ENCODE data around the gene BICRAL.
"Not testable (repeated sequence)": the region's sequence is repeated elsewhere in the genome, so short reads cannot be mapped to it uniquely, and the experiment has no call there.

The BICRAL gene

GRCh38 chr6:42899871-42900270 lies 118.0 kb downstream of the BICRAL start:
- no peak for TF ChIP-seq CTCF (IDR thresholded peaks at IDR 0.05; ENCODE audit: low read depth, low read length)
- H3K4me3 ChIP-seq (replicated peaks in 1 of 2; ENCODE audit: low read depth in 2 of 2, low read length in 2 of 2): no peak overlapping the region
- peak in 1 of 2 donors; percentile 22 for DNase-seq (ENCODE audit: low read depth in 2 of 2)

GRCh38 chr6:42901538-42901957 lies 119.7 kb downstream of the BICRAL start:
- peak; percentile 77 for TF ChIP-seq CTCF (IDR thresholded peaks at IDR 0.05; ENCODE audit: low read depth, low read length)
- peak; percentile 88 to 90 for DNase-seq (ENCODE audit: low read depth in 2 of 2)

GRCh38 chr6:42902429-42903263 lies 120.8 kb downstream of the BICRAL start:
- H3K4me3 ChIP-seq (replicated peaks in 1 of 2; ENCODE audit: low read depth in 2 of 2, low read length in 2 of 2); DNase-seq (ENCODE audit: low read depth in 2 of 2): not testable (repeated sequence)

More at GRCh38 chr6:42901538-42901957, 119.7 kb downstream of the BICRAL start:
- H3K4me3 ChIP-seq (replicated peaks in 1 of 2; ENCODE audit: low read depth in 2 of 2, low read length in 2 of 2): no peak overlapping the region

DNA sequence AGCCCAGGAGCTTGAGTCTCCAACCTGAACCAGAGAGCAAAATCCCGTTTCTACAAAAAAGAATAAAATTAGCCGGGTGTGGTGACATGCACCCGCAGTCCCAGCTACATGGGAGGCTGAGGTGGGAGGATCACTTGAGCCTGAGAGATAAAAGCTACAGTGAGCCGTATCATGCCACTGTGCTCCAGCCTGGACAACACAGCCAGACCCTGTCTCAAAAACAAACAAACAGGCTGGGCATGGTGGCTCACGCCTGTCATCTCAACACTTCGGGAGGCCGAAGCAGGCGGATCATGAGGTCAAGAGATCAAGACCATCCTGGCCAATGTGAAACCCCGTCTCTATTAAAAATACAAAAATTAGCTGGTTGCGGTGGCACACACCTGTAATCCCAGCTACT lies 122.6 kb downstream of the BICRAL start:
- no peak for TF ChIP-seq CTCF (IDR thresholded peaks at IDR 0.05; ENCODE audit: low read depth, low read length)

DNA sequence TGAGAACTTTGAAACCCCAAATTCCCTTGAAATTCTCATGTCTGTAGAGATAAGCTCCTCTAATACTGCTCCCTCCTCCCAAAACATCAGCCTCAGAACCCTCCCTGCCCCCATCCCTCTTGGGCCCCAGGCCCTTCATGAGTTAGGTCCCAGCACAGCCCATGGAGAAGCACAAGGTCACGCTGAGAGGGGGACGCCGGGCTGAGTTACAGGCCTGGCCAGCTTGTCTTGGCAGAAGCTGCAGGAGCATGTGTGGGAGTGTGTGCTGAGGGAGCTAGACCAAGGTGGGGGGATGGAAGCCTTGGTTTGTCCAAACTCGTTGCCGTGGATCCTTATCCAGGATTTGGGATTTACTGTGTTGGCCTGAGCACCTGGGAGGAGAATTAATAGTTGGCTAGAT lies 125.5 kb downstream of the BICRAL start:
- no peak for TF ChIP-seq CTCF (IDR thresholded peaks at IDR 0.05; ENCODE audit: low read depth, low read length)

More for the DNA sequence above, 122.6 kb downstream of the BICRAL start:
- no peak overlapping the region for H3K4me3 ChIP-seq (replicated peaks in 1 of 2; ENCODE audit: low read depth in 2 of 2, low read length in 2 of 2)
- DNase-seq (ENCODE audit: low read depth in 2 of 2): no peak

GRCh38 chr6:42909835-42910234 lies 128.0 kb downstream of the BICRAL start:
- no peak overlapping the region for H3K4me3 ChIP-seq (replicated peaks in 1 of 2; ENCODE audit: low read depth in 2 of 2, low read length in 2 of 2)
- no peak for TF ChIP-seq CTCF (IDR thresholded peaks at IDR 0.05; ENCODE audit: low read depth, low read length)
- DNase-seq (ENCODE audit: low read depth in 2 of 2): no peak

More for the DNA sequence above, 125.5 kb downstream of the BICRAL start:
- H3K4me3 ChIP-seq (replicated peaks in 1 of 2; ENCODE audit: low read depth in 2 of 2, low read length in 2 of 2): no peak overlapping the region
- peak; percentile 20 to 67 for DNase-seq (ENCODE audit: low read depth in 2 of 2)

DNA sequence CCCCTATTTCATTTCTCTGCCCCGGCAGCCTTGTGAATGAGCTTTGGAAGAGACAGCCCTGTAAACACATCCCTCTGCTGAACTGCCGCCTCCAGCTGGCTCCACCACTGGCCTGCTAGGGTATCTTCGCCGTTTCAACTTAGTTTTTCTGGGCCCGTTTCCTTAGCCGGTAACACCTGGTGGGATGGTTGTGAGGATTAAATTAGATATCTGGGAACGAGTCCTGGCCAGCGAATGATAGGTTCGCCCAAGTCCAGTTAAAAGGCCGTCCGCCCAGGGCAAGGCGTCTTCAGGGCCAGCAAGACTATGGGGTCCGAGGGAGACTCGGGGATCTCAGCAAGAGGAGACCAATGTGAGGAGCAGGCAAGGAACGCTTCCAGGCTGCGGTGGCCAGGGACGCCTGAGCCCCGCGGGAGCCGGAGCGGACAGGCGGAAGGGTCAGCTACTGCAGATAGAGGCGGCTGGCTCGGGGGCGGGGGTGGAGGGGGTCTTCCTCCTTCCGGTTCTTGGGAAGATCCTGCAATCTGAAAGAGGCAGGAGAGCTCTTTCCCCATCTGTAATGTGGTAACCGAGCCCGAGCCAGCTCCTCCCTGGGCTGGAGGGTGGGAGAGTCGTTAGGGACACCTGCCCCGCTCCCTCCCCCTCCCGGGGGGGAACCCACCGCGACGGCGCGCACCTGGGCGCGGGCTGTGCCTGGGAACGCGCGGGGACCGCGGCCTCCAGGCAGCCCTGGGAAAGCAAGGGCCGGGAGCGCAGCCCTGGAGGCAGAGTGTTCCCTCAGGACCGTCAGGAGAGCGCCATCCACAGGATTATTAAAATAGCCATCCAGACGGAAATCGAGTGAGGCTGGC lies 129.5 kb downstream of the BICRAL start:
- H3K4me3 ChIP-seq (replicated peaks in 1 of 2; ENCODE audit: low read depth in 2 of 2, low read length in 2 of 2): peak overlapping the region in 1 of 2 donors; percentile 13
- no peak for TF ChIP-seq CTCF (IDR thresholded peaks at IDR 0.05; ENCODE audit: low read depth, low read length)
- no peak for DNase-seq (ENCODE audit: low read depth in 2 of 2)

Measured in cardiac fibroblast (primary cell).